Astrocyte of the spinal cord (primary cell): ENCODE data around the gene RHOBTB1.

Source experiments
- DNase-seq: peaks from one replicate; pipeline ENCODE4 v3.0.0; 2011; ENCODE audit warnings: low read depth, low spot score
- H3K4me3 ChIP-seq: 2 replicates; pipeline ENCODE4 v1.5.1; 2011; ENCODE audit warnings: low read depth, mild to moderate bottlenecking, low read length, moderate library complexity
- CTCF ChIP-seq: IDR thresholded peaks from 2 replicates; pipeline ENCODE4 v1.5.1; 2012; ENCODE audit warnings: low read depth, mild to moderate bottlenecking, low read length, inconsistent platforms
- in situ Hi-C: cut with HindIII; loops from 2 replicates; pipeline ENCODE4 v1.10.0; 2017; ENCODE audit warnings: low sequenced_read_pairs

Gene RHOBTB1

DNA sequence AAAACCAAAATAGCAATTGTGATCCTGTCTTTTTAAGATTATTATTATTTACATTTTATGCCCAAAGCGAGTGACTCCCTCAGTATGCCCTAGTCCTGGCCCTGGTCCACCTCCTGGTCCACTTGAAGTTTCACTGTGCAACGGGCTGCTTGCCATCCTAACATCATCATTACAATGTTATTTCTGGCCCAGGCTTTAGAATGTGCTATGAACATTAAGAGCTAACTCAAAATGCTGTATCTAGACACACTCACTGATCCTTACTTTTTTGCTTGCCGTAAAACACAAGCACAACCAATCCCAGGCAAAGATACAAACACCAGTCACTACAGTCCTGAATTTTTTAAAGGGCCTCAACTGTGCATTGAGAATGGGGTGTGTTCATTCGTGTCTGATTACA is 38.4 kb downstream of the RHOBTB1 start:
- no peak overlapping the region for H3K4me3 ChIP-seq
- in situ Hi-C loops = no loop called here
- peak; percentile 81 for DNase-seq
- no peak for TF ChIP-seq CTCF

- DNase-seq = no peak
- TF ChIP-seq CTCF = no peak
- in situ Hi-C loops = no loop called here
- no peak overlapping the region for H3K4me3 ChIP-seq
Observed at GRCh38 chr10:60903096-60903495, 40.9 kb downstream of the RHOBTB1 start.

DNA sequence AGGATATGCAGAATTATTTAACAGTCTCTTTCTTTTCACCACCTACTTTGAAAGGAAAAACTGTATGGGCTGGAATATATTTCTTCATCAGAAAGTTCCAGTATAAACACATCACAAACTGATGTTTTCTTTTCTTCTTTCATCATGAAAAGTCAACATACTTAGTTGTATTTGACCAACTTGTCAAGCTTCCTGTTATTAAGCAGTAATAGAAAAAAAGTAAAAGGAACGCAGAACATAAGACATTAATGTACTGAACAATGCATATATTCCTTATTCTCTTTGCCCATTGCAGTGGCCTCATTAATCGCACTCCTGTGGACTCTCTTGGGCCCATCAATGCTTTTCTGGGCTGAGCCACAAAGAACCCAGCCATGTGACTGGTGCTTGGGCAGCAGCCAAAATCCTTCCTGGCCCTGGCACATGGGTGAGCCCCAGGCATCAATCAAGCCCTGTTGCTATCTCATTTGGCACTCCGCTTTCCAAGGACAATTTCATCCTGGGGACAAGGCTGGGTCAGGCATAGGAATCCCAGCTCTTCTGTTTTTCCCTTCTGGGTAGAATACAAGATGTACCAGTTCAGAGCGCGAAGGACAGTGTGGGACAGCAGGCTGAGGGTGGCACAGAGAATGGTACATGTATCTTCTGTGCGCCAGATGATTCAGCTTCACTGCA is 42.3 kb downstream of the RHOBTB1 start:
- no peak overlapping the region for H3K4me3 ChIP-seq
- DNase-seq = no peak
- in situ Hi-C loops = no loop called here
- TF ChIP-seq CTCF = no peak

DNA sequence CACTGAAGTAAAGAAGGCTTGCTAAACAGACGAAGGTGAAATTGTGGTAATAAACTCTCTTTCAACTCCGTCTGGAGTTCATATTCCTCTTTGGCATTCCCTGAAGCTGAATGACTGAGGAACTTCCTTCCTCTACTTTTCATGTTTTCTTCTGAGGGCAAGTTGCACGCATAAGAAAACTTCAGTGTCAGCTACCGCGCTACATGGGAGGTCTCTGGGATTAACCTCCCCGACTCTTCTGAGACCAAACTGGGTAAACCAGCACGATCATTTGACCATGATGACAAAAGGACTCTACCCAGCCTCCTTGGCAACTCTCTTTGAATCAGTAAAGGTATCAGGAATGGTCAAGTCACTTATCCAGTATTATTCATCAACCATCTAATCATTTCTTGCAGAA is 44.7 kb downstream of the RHOBTB1 start:
- no peak for DNase-seq
- in situ Hi-C loops = no loop called here
- H3K4me3 ChIP-seq = no peak overlapping the region
- no peak for TF ChIP-seq CTCF

DNA sequence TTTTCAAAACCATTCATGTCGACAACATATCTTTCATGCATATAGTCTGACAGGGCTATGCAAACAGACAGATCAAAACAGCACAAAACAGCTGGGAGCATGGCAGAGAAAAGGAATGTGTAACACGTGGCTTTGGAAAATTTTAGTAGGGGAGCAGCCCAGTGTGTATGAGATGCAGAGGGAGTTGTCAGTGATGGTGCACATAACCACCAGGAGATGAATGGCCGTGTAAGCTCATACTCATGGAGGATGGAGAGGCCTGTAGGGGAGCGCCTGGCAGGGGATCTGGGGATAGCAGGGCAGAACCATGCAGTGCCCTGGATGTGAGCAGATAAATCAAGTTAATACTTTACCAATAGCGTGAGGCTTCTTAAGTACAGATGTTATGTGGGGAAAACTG is 45.7 kb downstream of the RHOBTB1 start:
- in situ Hi-C loops = no loop called here
- no peak overlapping the region for H3K4me3 ChIP-seq
- no peak for DNase-seq
- no peak for TF ChIP-seq CTCF

DNA sequence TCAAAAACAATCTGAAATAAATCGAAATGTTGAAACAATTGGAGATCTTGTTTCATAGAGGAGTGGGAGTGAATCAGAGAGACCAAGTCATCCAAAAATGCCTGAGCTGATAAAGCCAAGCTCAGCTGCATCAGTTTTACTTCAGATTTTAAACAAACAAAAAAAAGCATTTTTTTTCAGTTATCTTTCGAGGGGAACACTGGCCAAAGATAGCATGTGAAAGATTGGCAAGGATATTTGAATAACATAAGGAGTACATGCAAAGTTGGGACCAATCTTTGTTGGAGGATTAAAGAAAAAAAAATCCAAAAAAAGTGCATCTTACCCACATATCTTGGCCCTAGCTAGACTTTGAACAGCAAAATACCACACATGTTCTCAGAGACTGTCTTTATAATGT is 47.2 kb downstream of the RHOBTB1 start:
- in situ Hi-C loops = no loop called here
- H3K4me3 ChIP-seq = no peak overlapping the region
- no peak for TF ChIP-seq CTCF
- no peak for DNase-seq

DNA sequence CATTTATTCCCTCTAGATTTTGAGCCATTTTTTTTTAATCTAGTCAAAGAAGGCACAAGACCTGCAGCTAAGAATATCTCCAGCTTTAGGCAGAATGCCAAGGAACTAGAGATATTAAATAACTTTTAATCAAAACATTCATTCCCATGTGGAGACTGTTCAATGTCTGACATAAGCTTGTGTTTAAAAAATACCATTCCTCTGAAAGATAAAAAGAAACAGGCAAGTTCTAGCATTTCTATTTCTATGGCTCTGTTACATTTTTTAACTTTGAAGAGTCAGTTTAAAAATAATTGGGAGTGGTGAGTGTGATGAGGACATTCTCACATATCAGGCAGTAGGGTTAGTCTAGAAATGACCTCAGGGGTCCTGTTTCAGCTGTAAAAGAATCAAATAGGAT is 48.0 kb downstream of the RHOBTB1 start:
- peak; percentile 40 for DNase-seq
- in situ Hi-C loops = no loop called here
- H3K4me3 ChIP-seq = no peak overlapping the region
- no peak for TF ChIP-seq CTCF
